Lower leg skin (tissue), 3 donors: ENCODE data around the gene USP2.

ENCODE experiments used
- POLR2A ChIP-seq, 2 donors: fragments of 450-650 bp; IDR thresholded peaks; one replicate each; pipeline ENCODE4 v1.6.1; 2016 to 2017; ENCODE audit warnings: antibody characterized with exemption in 2 of 2, mild to moderate bottlenecking in 1 of 2, moderate library complexity in 1 of 2
- TF ChIP-seq, protein P1 (sequence below), 3 donors: fragments of 450-650 bp; IDR thresholded peaks; one replicate each; pipeline ENCODE4 v1.5.1; 2016; ENCODE audit warnings: antibody characterized with exemption in 3 of 3, mild to moderate bottlenecking in 3 of 3, moderate library complexity in 2 of 3

DNA sequence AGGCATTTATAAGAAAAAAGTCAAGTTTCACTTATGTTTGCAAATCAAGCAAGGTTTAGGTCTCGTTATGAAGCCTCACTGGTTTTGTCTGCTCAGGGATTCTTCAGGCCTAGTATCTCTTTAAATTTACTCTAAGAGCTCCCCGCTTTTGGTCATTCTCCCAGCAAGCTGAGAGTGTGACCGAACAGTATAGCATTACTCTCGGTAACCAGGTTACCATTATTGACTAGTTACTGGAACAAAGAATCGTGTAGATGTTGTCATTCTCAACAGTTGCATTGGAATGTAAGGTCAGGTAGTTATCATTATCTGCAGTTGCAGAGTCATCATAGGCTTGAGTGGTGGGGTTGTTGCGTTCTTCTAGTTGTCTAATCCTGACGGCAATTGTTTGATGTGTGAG is 9.8 kb upstream of the USP2 start:
- TF ChIP-seq, protein P1, sequence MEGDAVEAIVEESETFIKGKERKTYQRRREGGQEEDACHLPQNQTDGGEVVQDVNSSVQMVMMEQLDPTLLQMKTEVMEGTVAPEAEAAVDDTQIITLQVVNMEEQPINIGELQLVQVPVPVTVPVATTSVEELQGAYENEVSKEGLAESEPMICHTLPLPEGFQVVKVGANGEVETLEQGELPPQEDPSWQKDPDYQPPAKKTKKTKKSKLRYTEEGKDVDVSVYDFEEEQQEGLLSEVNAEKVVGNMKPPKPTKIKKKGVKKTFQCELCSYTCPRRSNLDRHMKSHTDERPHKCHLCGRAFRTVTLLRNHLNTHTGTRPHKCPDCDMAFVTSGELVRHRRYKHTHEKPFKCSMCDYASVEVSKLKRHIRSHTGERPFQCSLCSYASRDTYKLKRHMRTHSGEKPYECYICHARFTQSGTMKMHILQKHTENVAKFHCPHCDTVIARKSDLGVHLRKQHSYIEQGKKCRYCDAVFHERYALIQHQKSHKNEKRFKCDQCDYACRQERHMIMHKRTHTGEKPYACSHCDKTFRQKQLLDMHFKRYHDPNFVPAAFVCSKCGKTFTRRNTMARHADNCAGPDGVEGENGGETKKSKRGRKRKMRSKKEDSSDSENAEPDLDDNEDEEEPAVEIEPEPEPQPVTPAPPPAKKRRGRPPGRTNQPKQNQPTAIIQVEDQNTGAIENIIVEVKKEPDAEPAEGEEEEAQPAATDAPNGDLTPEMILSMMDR (IDR thresholded peaks at IDR 0.05), result no peak
- TF ChIP-seq POLR2A (IDR thresholded peaks at IDR 0.05), result no peak
